ENCODE results near the gene MPP7.

DNA sequence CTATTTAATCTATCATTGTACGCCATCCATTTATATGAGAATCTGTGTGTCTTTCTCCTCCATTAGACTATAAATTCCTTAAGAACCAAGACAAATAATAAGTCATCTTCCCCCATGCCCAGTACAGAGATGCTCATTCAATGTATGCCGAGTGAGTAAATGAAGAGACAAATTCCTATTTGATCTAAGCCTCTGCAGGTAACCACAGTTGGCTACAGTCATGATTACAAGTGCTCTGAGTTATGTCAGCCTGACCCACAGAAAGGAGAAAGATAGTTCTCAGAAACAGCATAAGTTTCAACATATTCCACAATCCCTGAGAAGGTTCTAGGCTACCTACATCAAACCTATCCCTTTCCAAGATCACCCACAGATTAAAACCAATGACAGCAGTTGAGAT, 46.1 kb downstream of the MPP7 start:
- TF ChIP-seq, protein P1, sequence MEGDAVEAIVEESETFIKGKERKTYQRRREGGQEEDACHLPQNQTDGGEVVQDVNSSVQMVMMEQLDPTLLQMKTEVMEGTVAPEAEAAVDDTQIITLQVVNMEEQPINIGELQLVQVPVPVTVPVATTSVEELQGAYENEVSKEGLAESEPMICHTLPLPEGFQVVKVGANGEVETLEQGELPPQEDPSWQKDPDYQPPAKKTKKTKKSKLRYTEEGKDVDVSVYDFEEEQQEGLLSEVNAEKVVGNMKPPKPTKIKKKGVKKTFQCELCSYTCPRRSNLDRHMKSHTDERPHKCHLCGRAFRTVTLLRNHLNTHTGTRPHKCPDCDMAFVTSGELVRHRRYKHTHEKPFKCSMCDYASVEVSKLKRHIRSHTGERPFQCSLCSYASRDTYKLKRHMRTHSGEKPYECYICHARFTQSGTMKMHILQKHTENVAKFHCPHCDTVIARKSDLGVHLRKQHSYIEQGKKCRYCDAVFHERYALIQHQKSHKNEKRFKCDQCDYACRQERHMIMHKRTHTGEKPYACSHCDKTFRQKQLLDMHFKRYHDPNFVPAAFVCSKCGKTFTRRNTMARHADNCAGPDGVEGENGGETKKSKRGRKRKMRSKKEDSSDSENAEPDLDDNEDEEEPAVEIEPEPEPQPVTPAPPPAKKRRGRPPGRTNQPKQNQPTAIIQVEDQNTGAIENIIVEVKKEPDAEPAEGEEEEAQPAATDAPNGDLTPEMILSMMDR (IDR thresholded peaks at IDR 0.05; ENCODE audit: insufficient read depth, low read length, poor library complexity, severe bottlenecking) = no peak
- no peak for TF ChIP-seq EZH2phosphoT487 (conservative IDR thresholded peaks at IDR 0.05; ENCODE audit: low read length)

Measured in SU-DHL-6 (cell line).